Neural cell (in vitro differentiated cells): Measurements from ENCODE around the gene BAHD1. TPM values are rescaled to one million over a fixed set of nuclear protein-coding genes. Genes with fewer than 3 reads are reported as not detected.

Experiments used
- H2AFZ ChIP-seq: fragments of 200-600, 300-800 bp; sonication (generic), shearing (Covaris generic); 2 replicates; pipeline ENCODE4 v1.6.0; 2014; ENCODE audit warnings: low read depth, mild to moderate bottlenecking, antibody characterized with exemption, low read length, moderate library complexity
- H3F3A ChIP-seq: fragments of 200-600 bp; shearing (Covaris generic); 2 replicates; pipeline ENCODE4 v1.6.1; 2016; ENCODE audit warnings: mild to moderate bottlenecking, moderate library complexity, mixed read lengths, antibody characterized with exemption, low read length; ENCODE audit not compliant: insufficient read depth, poor library complexity, severe bottlenecking
- H3K27ac ChIP-seq: fragments of 200-600, 300-800 bp; sonication (generic), shearing (Covaris generic); 2 replicates; pipeline ENCODE4 v1.5.1; 2014; ENCODE audit warnings: mild to moderate bottlenecking, low read length, moderate library complexity
- H3K27me3 ChIP-seq: fragments of 300-800, 200-600 bp; sonication (generic), shearing (Covaris generic); 2 replicates; pipeline ENCODE4 v1.6.0; 2014; ENCODE audit warnings: mild to moderate bottlenecking, low read depth, low read length, moderate library complexity; ENCODE audit not compliant: insufficient read depth
- H3K36me3 ChIP-seq: fragments of 300-800, 200-600 bp; sonication (generic), shearing (Covaris generic); 2 replicates; pipeline ENCODE4 v1.5.1; 2014; ENCODE audit warnings: mild to moderate bottlenecking, antibody characterized with exemption, low read length, moderate library complexity; ENCODE audit not compliant: insufficient read depth
- H3K4me2 ChIP-seq: fragments of 300-800, 200-600 bp; sonication (generic), shearing (Covaris generic); 2 replicates; pipeline ENCODE4 v1.6.0; 2014; ENCODE audit warnings: mild to moderate bottlenecking, low read length
- H3K4me3 ChIP-seq: fragments of 300-800, 200-600 bp; sonication (generic), shearing (Covaris generic); 2 replicates; pipeline ENCODE4 v1.5.1; 2014; ENCODE audit warnings: mild to moderate bottlenecking, low read length, moderate library complexity
- H3K79me2 ChIP-seq: fragments of 200-600 bp; shearing (Covaris generic); replicated peaks from 2 replicates; pipeline ENCODE4 v1.6.0; 2014; ENCODE audit warnings: mild to moderate bottlenecking, low read length, moderate library complexity; ENCODE audit not compliant: insufficient read depth
- H3K9ac ChIP-seq: fragments of 300-800, 200-600 bp; sonication (generic), shearing (Covaris generic); 2 replicates; pipeline ENCODE4 v1.6.1; 2016; ENCODE audit warnings: mild to moderate bottlenecking, low read length, mixed read lengths
- H3K9me2 ChIP-seq: fragments of 200-600 bp; shearing (Covaris generic); 2 replicates; pipeline ENCODE4 v1.6.1; 2016; ENCODE audit warnings: mild to moderate bottlenecking, low read length, mixed read lengths; ENCODE audit not compliant: insufficient read depth
- H3K9me3 ChIP-seq: fragments of 200-600, 300-800 bp; sonication (generic), shearing (Covaris generic); 2 replicates; pipeline ENCODE4 v1.6.1; 2016; ENCODE audit warnings: mild to moderate bottlenecking, mixed run types, low read length, moderate library complexity, mixed read lengths
- H4K20me1 ChIP-seq: fragments of 200-600 bp; shearing (Covaris generic); 2 replicates; pipeline ENCODE4 v1.6.1; 2016; ENCODE audit warnings: mild to moderate bottlenecking, mixed run types; ENCODE audit not compliant: insufficient read depth
- EP300 ChIP-seq: fragments of 450-650 bp; conservative IDR thresholded peaks from 2 replicates; pipeline ENCODE4 v1.6.1; 2014; ENCODE audit warnings: antibody characterized with exemption, mild to moderate bottlenecking, moderate library complexity; ENCODE audit not compliant: poor library complexity, severe bottlenecking
- EZH2 ChIP-seq: fragments of 200-600, 300-800 bp; shearing (Covaris generic), sonication (generic); IDR thresholded peaks from 2 replicates; pipeline ENCODE4 v1.6.1; 2014; ENCODE audit warnings: antibody characterized with exemption, low read length, borderline replicate concordance, mild to moderate bottlenecking; ENCODE audit not compliant: insufficient read depth, poor library complexity, severe bottlenecking
- MXI1 ChIP-seq: fragments of 450-650 bp; conservative IDR thresholded peaks from 2 replicates; pipeline ENCODE4 v1.6.1; 2014; ENCODE audit warnings: antibody characterized with exemption, mild to moderate bottlenecking; ENCODE audit not compliant: poor library complexity, severe bottlenecking
- POLR2AphosphoS5 ChIP-seq: IDR thresholded peaks from 2 replicates; pipeline ENCODE4 v1.6.1; 2012
- RAD21 ChIP-seq: fragments of 450-650 bp; conservative IDR thresholded peaks from 2 replicates; pipeline ENCODE4 v1.6.1; 2014; ENCODE audit warnings: antibody characterized with exemption, mild to moderate bottlenecking, moderate library complexity
- SMC3 ChIP-seq: fragments of 450-650 bp; conservative IDR thresholded peaks from 2 replicates; pipeline ENCODE4 v1.6.1; 2014; ENCODE audit warnings: antibody characterized with exemption, mild to moderate bottlenecking, moderate library complexity; ENCODE audit not compliant: poor library complexity
- TAF1 ChIP-seq: IDR thresholded peaks from 2 replicates; pipeline ENCODE4 v1.6.1; 2012; ENCODE audit warnings: low read depth
- polyA plus RNA-seq: library from polyadenylated mRNA; depleted of rRNA; stranded (reverse); fragments of >200 nt; gene quantifications from 2 replicates; pipeline ENCODE4 v1.2.3, GENCODE V29; 2014
- TF ChIP-seq, protein P1 (sequence below): fragments of 450-650 bp; IDR thresholded peaks from 2 replicates; pipeline ENCODE4 v1.5.1; 2014; ENCODE audit warnings: antibody characterized with exemption, mild to moderate bottlenecking, moderate library complexity; ENCODE audit not compliant: poor library complexity, severe bottlenecking
- TF ChIP-seq, protein P2 (sequence below): IDR thresholded peaks from 2 replicates; pipeline ENCODE4 v1.6.1; 2012; ENCODE audit warnings: borderline replicate concordance

BAHD1 gene
- polyA plus RNA-seq, 1 donor from 2014 or later, result 22.8 TPM

DNA sequence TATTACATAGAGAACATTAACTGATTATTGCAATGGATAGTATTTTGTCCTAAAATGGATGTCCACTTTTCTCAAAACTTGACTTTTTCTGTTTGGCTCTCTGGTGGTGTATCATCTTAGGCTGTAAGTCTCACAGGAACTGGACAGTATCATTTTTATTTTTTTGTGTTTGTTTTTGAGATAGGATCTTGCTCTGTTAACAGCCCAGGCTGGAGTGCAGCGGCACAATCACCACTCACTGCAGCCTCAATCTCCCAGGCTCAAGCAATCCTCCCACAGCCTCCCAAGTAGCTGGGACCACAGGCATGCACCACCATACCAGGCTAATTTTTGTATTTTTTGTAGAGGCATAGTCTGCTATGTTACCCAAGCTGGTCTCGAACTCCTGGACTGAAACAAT, 43.2 kb downstream of the BAHD1 start (continued):
- TF ChIP-seq TAF1, result no peak

DNA sequence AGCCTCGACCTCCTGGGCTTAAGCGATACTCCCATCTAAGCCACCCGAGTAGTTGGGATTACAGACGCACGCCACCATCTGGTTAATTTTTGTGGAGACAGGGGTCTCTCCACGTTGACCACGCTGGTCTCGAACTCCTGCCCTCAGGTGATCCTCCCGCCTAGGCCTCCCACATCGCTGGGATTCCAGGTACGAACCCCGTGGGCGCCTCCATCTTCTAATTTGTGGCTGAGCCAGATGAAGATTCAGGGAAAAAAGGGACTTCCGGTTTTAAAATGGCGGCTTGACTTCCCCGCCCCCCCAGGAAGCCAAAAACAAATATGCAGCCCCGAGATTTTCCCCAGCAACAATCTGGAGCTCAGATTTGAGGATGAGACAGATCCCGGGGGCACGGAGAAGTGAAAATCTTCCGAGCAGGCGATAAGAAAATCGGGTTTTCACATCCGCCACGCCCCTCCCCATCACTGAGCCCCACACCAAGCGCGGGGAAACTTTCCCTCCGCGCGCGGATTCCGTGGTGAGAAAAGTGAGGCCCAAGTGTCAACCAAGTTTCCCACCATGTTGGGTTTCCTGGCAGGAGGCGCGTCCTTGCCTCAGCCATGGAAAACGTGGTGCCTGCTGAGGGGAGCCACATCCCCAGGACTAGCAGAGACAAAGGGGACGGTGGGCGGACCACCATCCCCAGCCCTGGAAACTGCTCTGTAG, 45.5 kb downstream of the BAHD1 start:
- Histone ChIP-seq H3F3A (no peaks in the 10 kb centered on the region), H3K27me3 (no peaks in the 10 kb centered on the region), H3K4me3 (no peak overlapping the region), H3K9me3 (no peaks in the 10 kb centered on the region), H3K27ac (no peak overlapping the region), H2AFZ (no peak overlapping the region), H4K20me1 (no peaks in the 10 kb centered on the region), H3K36me3 (no peaks in the 10 kb centered on the region), H3K79me2 (no peaks in the 10 kb centered on the region), H3K9ac (no peak overlapping the region), H3K9me2 (no peaks in the 10 kb centered on the region), H3K4me2 (no peak overlapping the region)
- no peak for TF ChIP-seq SMC3
- TF ChIP-seq POLR2AphosphoS5, result no peak
- TF ChIP-seq, protein P1, sequence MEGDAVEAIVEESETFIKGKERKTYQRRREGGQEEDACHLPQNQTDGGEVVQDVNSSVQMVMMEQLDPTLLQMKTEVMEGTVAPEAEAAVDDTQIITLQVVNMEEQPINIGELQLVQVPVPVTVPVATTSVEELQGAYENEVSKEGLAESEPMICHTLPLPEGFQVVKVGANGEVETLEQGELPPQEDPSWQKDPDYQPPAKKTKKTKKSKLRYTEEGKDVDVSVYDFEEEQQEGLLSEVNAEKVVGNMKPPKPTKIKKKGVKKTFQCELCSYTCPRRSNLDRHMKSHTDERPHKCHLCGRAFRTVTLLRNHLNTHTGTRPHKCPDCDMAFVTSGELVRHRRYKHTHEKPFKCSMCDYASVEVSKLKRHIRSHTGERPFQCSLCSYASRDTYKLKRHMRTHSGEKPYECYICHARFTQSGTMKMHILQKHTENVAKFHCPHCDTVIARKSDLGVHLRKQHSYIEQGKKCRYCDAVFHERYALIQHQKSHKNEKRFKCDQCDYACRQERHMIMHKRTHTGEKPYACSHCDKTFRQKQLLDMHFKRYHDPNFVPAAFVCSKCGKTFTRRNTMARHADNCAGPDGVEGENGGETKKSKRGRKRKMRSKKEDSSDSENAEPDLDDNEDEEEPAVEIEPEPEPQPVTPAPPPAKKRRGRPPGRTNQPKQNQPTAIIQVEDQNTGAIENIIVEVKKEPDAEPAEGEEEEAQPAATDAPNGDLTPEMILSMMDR, result no peak
- no peak for TF ChIP-seq MXI1
- TF ChIP-seq, protein P2, sequence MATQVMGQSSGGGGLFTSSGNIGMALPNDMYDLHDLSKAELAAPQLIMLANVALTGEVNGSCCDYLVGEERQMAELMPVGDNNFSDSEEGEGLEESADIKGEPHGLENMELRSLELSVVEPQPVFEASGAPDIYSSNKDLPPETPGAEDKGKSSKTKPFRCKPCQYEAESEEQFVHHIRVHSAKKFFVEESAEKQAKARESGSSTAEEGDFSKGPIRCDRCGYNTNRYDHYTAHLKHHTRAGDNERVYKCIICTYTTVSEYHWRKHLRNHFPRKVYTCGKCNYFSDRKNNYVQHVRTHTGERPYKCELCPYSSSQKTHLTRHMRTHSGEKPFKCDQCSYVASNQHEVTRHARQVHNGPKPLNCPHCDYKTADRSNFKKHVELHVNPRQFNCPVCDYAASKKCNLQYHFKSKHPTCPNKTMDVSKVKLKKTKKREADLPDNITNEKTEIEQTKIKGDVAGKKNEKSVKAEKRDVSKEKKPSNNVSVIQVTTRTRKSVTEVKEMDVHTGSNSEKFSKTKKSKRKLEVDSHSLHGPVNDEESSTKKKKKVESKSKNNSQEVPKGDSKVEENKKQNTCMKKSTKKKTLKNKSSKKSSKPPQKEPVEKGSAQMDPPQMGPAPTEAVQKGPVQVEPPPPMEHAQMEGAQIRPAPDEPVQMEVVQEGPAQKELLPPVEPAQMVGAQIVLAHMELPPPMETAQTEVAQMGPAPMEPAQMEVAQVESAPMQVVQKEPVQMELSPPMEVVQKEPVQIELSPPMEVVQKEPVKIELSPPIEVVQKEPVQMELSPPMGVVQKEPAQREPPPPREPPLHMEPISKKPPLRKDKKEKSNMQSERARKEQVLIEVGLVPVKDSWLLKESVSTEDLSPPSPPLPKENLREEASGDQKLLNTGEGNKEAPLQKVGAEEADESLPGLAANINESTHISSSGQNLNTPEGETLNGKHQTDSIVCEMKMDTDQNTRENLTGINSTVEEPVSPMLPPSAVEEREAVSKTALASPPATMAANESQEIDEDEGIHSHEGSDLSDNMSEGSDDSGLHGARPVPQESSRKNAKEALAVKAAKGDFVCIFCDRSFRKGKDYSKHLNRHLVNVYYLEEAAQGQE, result no peak
- no peak for TF ChIP-seq RAD21
- no peak for TF ChIP-seq EP300
- no peak for TF ChIP-seq TAF1

DNA sequence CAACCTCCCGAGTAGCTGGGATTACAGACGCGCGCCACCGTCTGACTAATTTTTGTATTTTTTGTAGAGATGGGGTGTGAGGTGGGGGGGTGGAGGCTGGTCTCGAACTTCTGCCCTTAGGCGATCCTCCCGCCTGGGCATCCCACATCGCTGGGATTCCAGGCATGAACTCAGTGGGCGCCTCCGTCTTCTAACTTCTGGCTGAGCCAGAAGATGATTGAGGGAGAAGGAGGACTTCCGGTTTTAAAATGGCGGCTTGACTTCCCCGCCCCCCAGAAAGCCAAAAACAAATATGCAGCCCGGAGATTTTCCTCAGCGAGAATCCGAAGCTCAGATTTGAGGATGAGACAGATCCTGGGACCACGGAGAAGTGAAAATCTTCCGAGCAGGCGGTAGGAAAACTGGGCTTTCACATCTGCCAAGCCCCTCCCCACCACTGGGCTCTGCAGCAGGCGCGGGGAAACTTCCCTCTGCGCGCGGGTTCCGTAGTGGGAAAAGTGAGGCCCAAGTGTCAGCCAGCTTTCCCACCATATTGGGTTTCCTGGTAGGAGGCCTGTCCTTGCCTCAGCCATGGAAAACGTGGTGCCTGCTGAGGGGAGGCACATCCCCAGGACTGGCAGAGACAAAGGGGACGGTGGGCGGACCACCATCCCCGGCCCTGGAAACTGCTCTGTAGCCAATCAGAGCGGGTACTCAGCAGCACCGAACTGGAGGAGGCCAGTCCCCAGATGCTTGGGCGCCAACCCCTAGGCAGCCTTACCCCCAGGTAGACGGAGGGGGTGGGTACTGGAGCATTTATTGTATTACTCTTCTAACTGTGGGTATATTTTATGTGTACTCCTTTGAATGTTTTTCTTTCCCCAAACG, 47.3 kb downstream of the BAHD1 start:
- H3K9me2 ChIP-seq, result no peaks in the 10 kb centered on the region
- H3K4me2 ChIP-seq, result no peak overlapping the region
- H3F3A ChIP-seq, result no peaks in the 10 kb centered on the region
- no peaks in the 10 kb centered on the region for H4K20me1 ChIP-seq
- no peaks in the 10 kb centered on the region for H3K79me2 ChIP-seq
- no peaks in the 10 kb centered on the region for H3K9me3 ChIP-seq
- H2AFZ ChIP-seq, result no peak overlapping the region
- H3K27ac ChIP-seq, result no peak overlapping the region
- H3K36me3 ChIP-seq, result no peaks in the 10 kb centered on the region
- TF ChIP-seq SMC3 (no peak), EZH2 (no peak)
- H3K4me3 ChIP-seq, result no peak overlapping the region
- no peak overlapping the region for H3K9ac ChIP-seq
- no peaks in the 10 kb centered on the region for H3K27me3 ChIP-seq
